HG02763 (cell line): ENCODE data around the gene PINLYP.

Experiments used
- ATAC-seq: cut with Tn5 transposase; IDR thresholded peaks from one replicate; pipeline ENCODE4 v1.9.1; 2021; ENCODE audit warnings: mild to moderate bottlenecking, moderate library complexity; ENCODE audit not compliant: unreplicated experiment

Gene PINLYP

DNA sequence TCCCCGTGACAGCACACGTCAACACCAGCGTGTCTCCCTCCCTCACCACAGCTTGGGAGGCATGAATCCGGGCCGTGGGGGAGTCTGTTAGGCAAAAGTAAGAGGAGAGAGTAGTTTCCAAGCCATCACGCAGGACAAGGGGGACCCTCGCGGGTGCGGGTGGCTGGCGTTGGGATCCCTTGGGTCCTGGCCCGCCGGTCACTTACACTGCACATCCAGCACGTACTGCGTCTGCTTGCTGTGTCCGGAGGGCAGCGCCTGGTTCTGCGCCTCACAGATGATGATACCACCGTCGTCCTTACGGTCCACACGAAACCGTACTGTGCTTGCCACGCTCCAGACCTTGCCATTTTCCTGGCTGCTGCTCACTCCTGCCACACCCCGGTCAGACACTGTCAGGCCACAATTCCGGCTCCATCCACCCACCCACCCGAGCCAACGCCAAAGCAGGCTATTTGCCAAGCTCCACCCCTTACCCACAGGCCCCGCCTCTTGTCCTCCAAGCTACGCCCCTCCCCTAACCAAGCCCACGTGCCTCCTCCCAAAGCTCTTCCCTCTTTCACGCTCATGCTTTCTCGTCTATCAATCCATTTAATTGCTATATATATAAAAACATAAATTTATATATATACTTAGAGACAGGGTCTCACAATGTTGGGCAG lies 50.4 kb downstream of the PINLYP start:
- ATAC-seq = no peak

DNA sequence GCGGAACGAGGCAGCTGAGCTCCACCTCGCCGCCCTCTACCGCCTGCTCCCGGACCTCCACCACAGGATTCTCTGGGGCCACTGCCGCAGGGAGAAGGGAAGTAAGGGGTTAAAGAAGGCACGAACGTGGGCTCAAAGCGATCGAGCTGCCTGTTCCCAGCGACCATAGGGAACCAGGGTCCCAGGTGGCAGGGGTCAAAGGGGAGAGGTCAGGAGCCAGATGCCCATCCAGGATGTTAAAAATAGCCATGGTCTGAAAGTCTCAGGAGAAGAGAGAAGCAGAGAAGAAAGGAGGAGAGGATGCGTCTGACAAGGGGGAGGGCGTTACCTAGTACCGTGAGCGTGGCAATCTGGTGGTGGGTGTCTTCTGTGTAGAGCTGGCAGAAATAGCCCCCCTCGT lies 51.2 kb downstream of the PINLYP start:
- ATAC-seq = no peak

DNA sequence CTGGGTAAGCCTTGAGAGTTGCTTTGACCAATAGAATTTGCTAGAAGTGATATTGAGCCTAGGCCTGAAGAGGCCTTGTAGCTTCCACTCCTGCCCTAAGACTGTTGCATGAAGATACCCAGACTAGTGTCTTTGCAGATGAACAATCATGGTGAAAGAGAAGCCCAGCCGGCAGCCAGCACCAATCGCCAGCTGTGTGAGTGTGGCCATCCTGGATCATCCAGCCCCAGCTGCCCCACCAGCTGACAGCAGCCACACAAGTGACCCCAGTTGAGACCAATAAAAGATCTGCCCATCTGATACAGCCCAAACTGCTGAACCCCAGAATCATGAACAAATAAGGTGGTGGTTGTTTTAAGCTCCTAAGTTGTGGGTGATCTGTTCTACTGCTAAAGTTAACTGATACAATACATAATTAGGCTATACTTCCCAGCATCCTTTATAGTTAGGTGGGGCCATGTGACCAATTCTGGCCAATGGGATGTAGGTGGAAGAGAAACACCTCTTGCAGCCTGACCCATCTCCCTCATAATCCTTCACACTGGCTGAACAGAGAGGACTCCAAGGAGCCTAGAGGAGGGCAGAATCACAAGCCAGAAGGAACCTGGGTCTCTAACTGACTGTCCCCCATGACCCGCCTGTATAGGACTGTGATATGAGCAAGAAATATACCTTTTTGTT lies 53.2 kb downstream of the PINLYP start:
- ATAC-seq = no peak

DNA sequence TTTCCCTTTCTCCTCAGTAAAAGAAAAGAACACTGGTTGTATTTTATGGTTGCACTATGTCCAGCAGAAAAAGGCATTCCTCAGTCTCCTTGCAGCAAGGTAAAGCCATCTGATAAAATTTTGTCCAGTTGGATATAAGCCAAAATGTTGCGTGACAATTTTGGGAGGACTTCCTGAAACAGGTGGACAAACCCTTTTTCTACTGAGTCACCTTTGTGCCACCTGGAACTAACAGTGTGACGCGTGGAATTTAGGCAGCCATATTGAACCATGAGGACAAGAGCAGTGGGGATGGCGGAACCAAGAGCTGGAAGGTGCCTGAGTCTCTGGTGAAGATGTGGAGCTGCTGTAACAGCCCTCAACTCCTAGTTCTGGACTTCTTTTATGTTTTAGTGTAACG lies 55.9 kb downstream of the PINLYP start:
- ATAC-seq = no peak
